Measurements from ENCODE around the gene HRH2. TPM values are rescaled to one million over a fixed set of nuclear protein-coding genes. Genes with fewer than 3 reads are reported as not detected.

Gene HRH2, protein sequence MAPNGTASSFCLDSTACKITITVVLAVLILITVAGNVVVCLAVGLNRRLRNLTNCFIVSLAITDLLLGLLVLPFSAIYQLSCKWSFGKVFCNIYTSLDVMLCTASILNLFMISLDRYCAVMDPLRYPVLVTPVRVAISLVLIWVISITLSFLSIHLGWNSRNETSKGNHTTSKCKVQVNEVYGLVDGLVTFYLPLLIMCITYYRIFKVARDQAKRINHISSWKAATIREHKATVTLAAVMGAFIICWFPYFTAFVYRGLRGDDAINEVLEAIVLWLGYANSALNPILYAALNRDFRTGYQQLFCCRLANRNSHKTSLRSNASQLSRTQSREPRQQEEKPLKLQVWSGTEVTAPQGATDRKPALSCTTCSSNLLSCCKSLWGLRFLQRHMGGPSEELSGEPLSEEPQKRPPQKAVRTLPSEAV
- total RNA-seq = not detected in 2 replicates

DNA sequence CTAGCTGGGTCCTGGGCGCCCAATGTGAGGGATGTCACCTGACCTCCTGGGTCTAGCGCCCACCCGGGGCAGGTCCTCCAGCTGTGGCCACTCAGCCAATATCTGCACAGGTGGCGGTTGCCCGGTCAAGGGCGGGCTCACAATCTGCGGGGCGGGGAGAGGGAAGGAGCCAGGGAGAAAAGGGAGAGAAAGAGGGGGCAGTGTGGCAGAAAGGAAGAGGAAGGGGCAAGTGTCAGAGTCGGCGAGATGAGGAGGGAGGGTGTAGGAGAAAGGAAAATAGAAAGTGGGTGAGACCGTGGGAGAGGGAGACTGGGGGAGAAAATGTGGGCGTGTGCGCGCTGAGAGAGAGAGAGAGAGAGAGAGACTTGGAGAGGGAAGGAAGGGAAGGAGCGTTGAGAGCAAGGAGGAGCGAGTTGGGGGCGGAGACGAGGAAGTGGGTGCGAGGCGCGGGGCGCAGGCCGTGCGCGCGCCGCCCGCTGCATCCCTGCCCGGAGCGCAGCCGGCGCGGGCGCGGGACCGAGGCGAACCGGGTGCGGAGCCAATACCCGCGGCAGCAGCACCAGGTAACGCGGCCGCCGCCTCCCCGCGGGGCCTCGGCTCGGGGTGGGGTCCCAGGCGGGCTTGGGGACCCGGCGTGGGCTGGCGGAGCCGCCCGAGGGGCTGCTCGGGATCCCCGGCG lies at the start of gene HRH2:
Gene HRH2 (plus strand): TSS at position 479 of the 679 bp plus-strand sequence. CDS start 25,163 bp downstream, outside the sequence.

Other genes starting within 250 kb of the HRH2 start
- gene DRD1, start 213.9 kb upstream of the HRH2 start, total RNA-seq = not detected in 2 replicates
- gene SFXN1, start 179.5 kb upstream of the HRH2 start, total RNA-seq = 83.0 and 84.9 TPM in 2 replicates
- gene CPLX2, start 213.5 kb downstream of the HRH2 start, total RNA-seq = not detected in 2 replicates